22Rv1 (cell line): ENCODE data around the gene ZNF584.
"Not testable (repeated sequence)": the region's sequence is repeated elsewhere in the genome, so short reads cannot be mapped to it uniquely, and the experiment has no call there.

ENCODE experiments used
- CTCF ChIP-seq: fragments of 450-650 bp; IDR thresholded peaks from 2 replicates; pipeline ENCODE4 v1.5.1; 2017; ENCODE audit warnings: mild to moderate bottlenecking
- ZFX ChIP-seq: fragments of 450-650 bp; IDR thresholded peaks from 2 replicates; pipeline ENCODE4 v1.6.1; 2017; ENCODE audit warnings: antibody characterized with exemption, borderline replicate concordance

- not testable (repeated sequence) for TF ChIP-seq CTCF, ZFX
Observed at GRCh38 chr19:58376724-58377123, 31.7 kb upstream of the ZNF584 start.
